Femur (tissue), 1 donor: ENCODE results near the gene KRTAP5-6.

Source experiments
- DNase-seq: peaks from one replicate; pipeline ENCODE4 v3.0.0-alpha.2; 2017

Gene KRTAP5-6

GRCh38 chr11:1703146-1703545, 6.2 kb downstream of the KRTAP5-6 start:
- DNase-seq, result no peak

GRCh38 chr11:1705126-1706052, 8.4 kb downstream of the KRTAP5-6 start:
- no peak for DNase-seq

GRCh38 chr11:1706634-1707400, 9.8 kb downstream of the KRTAP5-6 start:
- DNase-seq, result no peak

- DNase-seq, result no peak
Observed at GRCh38 chr11:1707751-1708150, 10.8 kb downstream of the KRTAP5-6 start.

- no peak for DNase-seq
Observed at GRCh38 chr11:1708716-1709115, 11.7 kb downstream of the KRTAP5-6 start.

DNA sequence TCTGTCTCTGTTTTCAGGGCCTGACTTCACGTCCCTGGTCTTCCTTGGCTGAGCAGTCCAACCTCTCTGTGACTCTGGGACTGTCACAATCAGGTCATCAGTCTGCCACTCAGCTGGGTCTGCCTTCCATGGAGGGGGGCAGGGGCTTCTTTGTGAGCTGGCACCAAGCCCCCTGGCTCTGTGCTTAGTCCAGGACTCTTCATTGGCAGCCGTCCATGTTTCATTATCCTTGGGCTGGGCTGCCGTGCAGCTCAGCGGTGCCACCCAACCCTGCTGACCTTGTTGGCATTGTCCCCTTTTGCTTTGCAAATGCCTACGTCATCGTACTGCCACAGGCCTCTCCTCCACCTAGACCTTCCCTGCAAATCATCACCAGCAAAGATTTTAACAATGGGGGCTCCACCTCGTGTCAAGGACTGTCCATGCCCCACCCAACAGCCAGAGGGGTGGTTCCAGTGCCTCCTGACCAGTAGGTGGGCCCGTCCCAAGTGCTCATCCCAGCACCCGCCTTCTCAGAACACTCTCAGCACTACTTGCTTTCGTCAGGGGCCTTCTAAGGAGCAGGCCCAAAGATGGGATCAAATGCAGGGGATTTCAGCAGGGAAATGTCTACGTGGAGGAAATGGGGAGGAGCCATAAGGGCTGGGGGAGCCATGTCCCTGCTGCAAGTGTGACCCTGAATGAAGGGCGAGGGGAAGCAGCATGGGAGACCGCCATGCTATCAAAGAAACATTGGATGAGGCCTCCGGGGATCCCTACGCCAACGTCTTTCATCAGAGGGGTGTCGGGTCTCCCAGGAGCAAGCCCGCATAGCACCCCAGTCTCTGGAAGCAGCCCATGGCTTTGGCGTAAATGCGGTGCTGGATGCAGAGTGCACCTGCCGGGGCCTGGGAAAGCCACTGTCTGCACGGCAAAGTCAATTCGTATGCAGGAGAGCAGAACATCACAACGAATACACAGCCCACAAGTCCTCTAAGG, 18.2 kb downstream of the KRTAP5-6 start:
- no peak for DNase-seq

GRCh38 chr11:1717745-1718144, 20.8 kb downstream of the KRTAP5-6 start:
- DNase-seq, result no peak

DNA sequence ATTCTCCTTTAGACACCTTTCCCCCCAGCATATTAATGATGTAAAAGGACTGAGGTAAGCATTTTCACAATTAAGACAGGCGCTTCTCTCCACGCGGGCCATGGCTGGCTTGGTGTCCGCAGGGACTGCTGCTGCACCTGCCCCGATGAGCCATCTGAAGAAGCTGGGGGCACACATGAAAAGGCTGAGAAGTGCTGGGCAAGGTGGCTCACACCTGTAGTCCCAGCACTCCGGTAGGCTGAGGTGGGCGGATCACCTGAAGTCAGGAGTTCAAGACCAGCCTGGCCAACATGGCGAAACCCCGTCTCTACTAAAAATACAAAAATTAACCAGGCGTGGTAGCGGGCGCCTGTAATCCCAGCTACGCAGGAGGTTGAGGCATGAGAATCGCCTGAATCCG, 21.3 kb downstream of the KRTAP5-6 start:
- no peak for DNase-seq

- no peak for DNase-seq
Observed at GRCh38 chr11:1719781-1720180, 22.8 kb downstream of the KRTAP5-6 start.

DNA sequence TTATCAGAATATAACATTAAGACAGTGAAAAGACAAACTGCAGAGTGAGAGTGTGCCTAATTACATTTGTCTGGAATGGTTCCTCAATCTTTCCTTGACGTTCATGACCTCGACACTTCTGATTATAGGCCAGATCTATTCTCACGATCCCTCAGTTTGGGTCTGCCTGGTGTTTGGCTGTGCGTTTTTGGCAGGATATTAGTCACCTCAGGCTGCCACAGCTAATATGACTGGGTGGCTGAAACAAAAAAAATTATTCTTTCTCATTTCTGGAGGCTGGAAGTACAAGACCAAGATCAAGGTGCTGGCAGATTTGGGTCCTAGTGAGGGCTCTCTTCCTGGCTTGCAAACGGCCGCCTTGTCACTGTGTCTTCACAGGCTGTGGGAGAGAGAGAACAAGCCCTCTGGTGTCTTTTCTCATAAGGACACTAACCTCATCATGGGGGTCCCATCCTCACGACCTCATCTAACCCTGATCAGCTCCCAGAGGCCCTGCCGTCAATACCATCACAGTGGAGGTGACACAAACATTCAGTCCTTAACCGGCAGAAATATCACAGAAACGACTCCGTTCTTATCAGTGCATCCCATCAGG, 30.2 kb downstream of the KRTAP5-6 start:
- DNase-seq, result no peak

- DNase-seq, result no peak
Observed at GRCh38 chr11:1727861-1728260, 30.9 kb downstream of the KRTAP5-6 start.

DNA sequence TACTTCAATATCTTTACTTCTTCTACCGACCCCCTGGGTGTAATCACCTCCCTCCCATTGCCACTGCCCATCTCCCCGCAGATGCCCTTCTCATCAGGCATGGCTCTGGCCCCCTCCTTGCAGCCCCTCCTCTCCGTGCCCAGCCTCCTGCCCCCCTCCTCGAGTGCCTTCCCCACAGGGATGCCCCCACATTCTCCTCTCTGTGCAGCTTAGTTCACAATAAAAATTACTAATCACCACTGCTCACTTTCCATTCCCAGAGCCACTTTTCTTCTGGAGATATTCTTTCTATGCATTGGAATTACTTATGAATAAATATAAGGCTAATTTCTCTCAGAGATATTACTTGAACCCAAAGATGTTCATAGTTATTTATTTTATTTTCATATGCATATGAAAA, 31.3 kb downstream of the KRTAP5-6 start:
- DNase-seq, result no peak

DNA sequence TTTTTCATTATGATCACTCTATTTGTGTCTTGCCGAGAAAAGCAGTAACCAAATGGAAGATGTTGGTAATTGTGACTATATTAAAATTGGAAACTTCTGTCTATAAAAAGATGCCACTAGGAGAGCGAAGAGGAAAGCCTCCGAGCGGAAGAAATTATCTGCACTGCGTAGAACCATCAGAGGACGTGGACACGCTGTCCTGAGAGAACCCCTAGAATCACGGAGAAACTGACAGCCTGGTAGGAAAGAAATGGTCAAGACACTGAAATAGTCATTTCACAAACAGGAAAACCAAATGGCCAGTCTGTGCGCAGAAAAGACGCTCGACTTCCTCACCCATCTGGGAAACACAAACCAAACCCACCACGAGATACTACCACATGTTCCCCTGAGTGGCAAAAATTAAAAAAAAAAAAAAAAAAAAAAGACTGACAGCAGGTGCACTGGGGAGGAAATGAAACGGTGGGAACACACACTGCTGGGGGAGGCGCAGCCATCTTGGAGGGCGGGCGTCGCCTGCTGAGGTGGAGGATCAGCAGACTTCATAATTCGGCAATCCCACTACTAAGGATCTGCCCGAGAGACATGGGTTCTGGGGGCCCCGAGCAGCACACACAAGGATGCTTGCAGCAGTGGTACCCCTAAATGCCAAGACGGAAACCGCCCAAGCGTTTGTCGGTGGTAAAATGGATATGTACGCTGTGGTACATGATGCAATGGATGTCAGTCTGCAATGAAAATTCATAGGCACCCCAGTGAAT, 32.1 kb downstream of the KRTAP5-6 start:
- no peak for DNase-seq

DNA sequence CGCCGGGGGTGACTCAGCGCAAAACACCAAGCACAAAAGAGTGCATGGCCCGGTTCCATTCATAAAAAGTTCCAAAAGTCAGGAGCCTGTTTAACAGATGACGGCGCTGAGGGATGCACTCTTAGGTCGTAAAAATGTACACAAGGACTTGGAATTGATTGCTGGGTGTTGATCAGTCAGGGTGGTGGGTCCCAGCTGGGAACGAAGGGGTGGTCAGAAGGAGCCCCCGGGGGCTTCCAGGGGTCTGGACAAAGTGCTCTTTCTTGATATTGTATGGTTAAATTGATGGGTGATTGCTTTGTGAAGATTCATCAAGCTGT, 32.7 kb downstream of the KRTAP5-6 start:
- DNase-seq, result no peak

DNA sequence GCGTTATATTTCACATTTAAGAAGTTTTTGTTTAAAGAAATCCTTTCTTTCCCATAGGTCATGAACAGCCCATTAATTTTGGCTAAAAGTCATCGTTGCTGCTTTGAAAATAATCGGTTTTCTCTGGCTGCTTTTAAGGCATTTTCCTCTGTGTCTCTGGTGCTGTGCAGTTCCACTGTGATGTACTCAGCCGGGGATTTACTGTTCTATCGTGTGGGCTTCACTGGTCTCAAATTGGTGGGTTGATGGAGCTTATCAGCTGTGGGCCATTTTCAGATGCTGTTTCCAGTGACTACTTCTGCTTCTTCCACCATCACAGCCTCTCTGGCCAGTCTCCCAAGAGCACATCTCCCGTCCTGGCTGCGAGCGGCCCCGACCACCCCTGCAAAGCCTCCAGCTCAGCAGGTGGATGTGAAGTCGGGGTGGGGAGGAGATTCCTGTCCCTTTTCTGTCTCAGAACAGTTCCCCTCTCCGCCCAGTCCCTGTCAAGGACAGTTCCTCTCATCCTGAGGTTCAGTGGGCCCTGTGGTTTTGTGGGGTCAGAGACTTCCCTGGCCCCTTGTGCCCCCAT, 33.1 kb downstream of the KRTAP5-6 start:
- no peak for DNase-seq

GRCh38 chr11:1731451-1732059, 34.6 kb downstream of the KRTAP5-6 start:
- DNase-seq, result no peak

DNA sequence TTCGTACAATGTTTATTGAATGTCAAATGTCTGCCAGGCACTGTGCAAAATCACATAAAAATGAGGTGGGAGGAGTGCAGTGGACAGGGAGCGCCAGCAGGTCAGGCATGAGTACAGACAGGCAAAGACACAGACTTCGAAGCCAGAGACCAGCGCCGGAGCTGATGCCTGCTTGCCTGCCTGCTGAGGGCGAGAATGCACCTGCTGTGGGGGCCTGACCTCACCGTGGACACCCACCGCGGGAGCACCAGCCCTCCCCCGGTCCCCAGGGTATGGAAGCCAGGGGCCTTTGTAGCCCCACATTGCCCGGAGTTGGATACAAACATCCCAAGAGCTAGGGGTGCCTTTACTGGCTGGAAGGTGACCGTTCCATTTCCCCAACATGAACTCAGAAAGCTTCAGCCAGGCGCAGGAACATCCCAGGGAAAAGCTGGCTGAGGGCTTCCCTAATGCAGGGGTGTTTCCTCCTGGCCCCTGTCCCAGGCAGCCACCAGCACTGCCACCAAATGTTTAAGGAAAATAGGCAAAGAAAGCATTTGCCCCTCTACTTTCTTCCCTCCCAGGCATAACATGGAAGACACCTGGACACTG, 35.5 kb downstream of the KRTAP5-6 start:
- DNase-seq, result no peak

DNA sequence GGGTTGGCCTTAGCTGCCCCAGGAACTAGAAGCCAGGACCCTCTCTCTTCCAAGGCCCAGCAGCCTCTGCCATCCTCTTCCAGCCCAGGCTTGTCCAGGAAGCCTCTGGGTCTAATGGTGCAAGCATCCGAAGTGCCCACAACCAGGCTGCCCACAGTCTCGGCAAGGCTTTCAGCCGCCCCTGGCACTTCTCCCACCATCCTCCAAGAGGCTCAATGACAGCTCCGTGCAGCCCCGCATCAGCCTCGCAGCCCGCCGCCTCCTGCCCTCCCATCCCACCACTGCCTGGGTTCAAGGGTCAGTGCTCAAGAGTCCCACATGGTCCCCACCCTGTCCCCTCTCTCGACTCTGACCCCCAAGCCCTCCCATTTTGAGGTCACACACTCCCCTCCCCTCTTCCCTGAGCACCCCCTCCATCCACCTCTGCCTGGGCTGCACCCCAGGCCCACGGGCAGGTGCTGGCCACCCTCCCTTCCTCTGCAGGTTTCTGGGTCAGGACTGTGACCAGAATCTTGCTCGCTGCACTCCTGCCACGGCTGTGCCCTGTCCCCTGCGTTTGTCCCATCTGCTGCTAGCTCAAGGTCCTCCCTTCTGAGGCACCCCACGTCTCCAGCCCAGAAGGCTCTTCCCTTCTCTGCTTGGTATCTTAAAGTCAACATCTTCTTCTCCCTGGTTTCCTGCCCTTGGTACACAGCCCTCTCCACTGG, 36.2 kb downstream of the KRTAP5-6 start:
- no peak for DNase-seq

- no peak for DNase-seq
Observed at GRCh38 chr11:1733716-1734640, 37.0 kb downstream of the KRTAP5-6 start.
